Femur (tissue), 1 donor: Measurements from ENCODE around the gene ELOVL6.

Experiments used
- DNase-seq: peaks from one replicate; pipeline ENCODE4 v3.0.0-alpha.2; 2017

Gene ELOVL6

DNA sequence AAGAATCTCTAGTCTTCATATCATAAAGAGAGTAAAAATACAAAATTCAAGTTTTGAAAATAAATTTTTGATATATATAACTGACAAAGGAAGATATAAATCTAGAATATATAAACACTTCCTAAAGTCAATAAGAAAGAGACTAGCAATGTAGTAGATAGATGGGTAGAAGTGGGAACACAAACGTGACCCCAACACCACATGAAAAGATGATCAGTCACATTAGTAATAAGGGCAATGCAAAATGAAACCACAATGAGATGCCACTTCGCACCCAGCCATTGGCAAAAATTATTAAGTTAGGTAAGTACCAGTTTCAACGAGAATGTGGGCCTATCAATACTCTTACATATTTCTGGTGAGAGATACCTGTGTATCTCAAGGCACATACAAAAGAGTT is 179.3 kb downstream of the ELOVL6 start:
- DNase-seq: no peak

DNA sequence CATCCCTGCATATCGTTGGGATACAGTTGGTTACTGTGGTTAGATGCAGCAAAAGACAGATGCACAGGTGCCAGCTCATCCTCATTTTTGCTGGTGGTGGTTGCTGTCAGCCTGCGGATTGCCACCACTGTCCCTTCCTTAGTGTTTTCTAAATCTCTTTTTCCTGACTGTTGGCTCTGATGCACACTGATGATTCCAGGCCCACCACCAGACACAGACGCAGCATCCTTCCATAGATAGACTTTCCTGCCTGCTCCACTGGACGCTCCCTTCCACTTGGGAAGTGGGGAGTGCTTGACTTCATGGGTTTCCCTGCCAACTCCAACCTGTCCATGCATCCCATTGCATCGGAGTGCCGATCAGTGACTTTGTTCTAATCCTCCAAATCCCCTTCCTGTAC is 184.2 kb downstream of the ELOVL6 start:
- no peak for DNase-seq

DNA sequence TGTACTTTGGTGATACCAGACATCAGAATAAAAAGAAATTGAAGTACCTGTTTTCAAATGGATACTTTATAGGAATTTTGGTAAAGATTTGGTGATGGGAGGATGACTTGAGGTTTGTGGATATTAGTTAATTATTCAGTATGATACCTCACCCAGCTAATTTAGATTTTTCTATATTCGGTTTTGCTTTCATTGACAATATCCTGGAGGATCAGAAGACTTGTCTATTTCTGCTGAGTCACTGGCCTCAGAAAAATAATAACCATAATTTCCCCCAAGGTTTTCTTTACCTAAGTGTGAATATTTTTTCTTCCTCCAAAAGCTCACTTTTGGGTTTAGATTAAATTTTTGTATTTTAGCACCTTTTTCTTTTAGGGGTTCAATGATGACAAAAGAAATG is 185.5 kb downstream of the ELOVL6 start:
- DNase-seq: no peak

DNA sequence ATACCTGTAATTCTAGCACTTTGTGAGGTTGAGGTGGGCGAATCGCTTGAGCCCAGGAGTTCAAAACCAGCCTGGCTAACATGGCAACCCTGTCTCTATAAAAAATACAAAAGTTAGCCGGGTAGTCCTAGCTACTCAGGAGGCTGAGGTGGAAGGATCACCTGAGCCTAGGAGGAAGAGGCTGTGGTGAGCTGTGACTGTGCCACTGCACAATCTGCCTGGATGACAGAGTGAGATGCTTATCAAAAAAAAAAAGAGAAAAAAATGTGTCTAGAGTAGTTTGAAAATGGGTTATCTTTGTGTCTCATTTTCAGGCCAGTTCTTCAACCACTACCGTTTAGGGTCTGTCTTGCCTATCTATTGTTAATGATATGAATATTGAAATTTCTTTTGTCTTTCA is 187.6 kb downstream of the ELOVL6 start:
- DNase-seq: no peak

DNA sequence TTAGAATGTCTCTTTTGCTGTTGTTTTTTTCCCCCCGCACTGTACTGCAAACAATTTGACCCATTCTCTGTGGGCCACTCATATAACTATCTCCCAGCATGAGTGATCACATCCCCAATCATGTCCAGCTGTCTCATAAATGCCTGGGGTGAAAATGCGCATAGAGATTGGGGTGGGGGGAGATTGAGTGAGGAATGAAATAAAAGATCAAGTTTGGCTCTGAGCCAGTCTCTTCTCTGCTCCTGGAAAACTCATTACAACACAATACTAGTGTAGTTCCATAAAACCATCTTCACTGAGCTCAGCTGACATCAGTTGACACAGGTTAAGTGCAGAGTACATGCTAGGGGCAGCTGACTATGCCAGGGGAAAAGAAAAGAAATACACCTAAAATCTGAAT is 188.9 kb downstream of the ELOVL6 start:
- no peak for DNase-seq

DNA sequence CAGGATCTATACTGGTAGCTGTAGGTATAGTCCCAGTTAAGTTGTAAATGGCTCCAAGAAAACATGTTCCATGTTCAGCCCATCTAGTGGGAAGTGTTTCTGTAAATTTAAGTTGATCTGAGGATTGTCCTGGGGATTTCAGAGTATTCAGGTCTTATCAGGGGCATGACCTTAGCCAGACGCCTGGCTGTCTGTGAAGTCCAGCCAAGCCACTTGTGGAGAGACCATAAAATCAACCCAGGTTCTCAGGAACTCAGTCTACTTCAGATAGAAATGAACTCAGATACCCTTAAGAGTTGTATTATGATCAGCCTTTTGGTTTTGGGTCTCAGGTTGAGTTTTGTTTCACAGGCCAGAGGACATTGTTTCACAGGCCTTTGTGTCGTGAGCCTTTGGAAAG is 189.9 kb downstream of the ELOVL6 start:
- no peak for DNase-seq

DNA sequence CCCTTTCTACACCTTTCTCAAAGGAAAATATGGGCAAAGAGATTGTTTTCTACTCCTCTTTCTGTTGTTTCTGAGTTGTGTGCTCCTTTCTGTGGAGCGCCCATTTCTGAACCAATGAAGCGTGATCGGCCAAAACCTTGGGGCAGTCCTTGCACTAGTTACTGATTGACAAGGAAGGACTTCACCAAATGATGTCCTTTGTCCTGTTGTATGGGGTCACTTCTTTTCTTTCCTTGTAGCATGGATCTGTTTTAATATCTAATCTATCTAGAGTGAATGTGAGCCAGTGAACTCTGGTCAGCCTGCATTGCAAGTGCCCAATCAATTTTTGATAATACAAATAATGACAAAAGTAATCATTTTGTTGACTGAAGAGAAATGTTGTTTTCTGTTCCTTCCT is 191.2 kb downstream of the ELOVL6 start:
- no peak for DNase-seq

DNA sequence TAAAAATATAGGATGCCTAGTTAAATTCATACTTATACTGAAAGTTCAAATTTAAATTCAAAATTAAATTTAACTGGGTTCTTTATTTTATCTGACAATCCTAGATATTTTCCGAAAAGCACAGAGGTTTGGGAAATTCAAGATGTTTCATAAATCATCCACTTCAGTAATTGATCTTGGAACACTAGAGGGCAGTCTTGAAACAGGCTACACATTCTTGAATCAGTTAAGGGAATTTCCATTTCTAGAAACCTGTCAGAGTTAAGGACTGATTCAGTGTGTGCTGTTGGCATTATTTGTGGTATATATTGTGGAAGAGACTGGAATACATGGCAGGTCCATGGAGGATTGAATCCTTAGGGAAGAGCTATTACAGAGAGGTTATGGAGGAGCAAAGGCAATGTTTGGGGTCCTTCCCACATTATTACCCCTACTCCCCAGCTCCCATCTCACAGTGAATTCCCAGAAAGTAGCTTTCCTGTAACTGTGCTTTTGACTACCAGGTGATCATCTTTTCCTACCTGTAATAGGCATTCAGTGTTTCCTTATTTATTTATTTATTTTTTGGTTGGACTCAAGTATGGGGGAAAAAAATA is 192.9 kb downstream of the ELOVL6 start:
- no peak for DNase-seq

DNA sequence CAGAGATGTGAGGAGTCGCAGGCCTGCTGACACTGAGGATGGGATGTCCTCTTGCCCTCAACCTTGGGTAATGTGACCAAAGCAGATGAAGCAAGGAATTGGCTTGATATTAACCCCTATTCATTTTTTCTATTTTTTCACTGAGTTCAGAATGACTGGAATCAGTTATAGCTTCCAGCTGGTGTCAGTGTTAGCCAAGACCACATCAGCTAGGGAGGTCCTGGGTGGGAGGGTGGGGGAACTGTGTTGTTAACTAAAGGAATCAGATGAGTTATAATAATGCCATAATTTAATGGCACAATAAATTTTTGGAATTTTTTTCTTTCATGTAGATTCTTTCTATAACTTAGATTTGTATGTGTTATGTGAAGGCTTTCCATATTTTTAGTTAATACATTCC is 193.9 kb downstream of the ELOVL6 start:
- DNase-seq: no peak

DNA sequence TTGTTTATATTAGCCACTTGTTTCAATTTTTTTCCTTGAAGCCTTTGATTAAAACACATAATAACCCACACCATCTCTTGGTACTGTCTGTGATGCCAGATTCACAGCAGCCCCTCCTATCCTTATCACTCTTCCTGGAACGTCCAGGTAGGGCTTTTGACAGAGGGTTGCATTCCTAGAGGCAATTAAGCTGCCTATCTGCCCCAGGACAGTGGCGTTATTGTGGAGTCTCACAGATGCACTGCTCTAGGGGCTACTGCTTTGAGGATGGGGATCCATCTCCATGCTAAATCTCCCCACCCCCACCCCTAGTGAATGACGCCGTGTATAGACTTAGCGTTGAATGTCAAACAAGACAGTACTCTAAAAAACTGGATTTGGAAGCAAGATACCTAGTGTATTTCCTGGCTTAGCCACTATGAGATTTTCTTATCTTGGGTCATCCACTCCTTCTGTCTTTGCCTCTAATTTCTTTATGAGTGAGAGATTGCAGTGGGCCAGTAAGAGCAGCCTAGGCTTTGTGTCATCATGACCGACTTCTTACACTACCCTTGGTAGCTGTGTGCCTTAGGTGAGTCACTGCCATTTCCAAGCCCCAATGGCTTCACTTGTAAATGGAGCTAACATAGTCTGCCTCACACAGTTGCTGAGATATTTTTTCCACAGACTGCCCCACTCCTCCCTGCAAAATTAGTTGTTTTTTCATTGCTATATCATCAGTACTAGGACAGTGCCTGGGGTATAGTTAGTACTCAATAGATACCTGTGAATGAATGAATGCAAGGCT is 194.8 kb downstream of the ELOVL6 start:
- no peak for DNase-seq

DNA sequence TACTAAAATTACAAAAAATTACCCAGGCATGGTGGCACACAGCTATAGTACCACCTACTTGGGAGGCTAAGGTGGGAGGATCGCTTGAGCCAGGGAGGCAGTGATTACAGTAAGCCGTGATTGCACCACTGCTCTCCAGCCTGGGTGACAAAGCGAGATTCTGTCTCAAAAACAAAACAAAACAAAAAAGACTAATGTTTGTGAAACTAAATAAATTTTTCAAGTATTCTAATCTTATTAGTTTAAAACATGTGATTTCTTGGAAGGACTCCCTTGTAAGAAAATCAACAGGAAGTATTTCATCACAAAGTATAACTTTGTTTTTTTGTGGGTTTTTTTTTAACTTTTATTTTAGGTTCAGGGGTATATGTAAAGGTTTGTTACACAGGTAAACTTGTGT is 196.1 kb downstream of the ELOVL6 start:
- DNase-seq: no peak

DNA sequence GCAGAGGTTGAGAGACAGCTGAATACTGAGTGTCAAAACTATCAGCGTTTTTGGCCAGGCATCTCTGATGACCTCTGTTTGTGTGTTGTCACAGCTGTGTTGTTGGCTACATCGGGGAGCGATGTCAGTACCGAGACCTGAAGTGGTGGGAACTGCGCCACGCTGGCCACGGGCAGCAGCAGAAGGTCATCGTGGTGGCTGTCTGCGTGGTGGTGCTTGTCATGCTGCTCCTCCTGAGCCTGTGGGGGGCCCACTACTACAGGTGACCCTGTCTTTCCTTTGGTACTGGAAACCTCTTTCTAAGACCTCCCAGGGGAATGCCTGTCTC is 198.9 kb downstream of the ELOVL6 start:
- no peak for DNase-seq

DNA sequence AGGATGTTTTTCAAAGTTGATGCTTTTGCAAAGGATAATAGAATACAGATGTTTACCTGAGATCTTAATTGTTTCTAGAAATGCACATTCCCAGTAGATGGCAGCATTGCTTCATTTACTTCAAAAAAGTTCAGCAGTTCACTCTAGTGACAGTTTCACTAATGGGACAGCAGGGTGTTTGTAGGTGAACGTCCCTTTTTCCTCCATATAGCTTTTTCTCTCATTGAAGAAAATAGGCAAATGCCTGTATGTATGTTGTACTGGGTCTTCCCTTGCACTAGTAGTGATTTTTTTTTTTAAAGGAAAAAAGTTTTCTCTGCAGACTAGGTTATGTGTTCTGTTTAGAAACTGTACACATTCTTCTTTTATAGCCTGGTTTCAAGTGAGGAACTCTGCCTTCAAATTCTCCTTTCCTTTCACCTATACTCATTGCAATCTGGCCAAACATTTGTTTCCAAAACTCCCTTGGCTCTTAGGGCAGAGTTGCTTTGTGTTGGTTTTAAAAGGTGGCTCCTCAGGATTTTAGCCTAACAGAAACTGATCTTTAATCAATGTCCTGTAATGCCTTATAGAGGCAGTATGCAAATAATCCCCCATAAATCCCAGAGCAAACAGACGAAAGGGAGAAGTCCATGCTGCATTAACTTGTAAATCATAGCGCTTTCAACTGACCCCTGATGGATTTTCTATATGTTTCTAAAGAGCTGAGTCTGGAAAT is 199.4 kb downstream of the ELOVL6 start:
- DNase-seq: no peak

DNA sequence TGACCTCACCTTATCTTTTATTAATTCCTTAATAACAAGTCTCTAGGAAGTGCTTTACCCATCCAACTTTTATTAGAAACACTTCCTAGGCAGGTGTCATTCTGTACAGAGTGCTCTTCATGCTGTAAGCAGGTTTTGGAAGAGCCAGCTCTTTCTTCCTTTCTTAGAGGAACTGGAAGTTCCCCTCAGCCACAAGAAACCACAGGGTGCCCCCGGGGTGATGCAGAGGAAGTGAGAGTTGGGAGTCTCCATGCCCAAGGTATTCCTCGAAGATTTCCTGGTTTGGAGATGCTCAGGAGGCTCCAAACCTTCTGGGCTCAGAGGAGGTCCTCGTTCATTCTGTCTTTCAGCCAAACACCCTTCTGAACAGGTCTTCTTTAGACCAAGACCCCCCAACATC is 201.9 kb downstream of the ELOVL6 start:
- DNase-seq: no peak
